GM21526 (cell line): ENCODE data around the gene NGEF.
"Not testable (repeated sequence)": the region's sequence is repeated elsewhere in the genome, so short reads cannot be mapped to it uniquely, and the experiment has no call there.

ENCODE experiments used
- ATAC-seq: cut with Tn5 transposase; IDR thresholded peaks from one replicate; pipeline ENCODE4 v1.9.1; 2021; ENCODE audit warnings: moderate library complexity; ENCODE audit not compliant: unreplicated experiment, low FRiP score

NGEF gene

GRCh38 chr2:232852081-232852480 is 161.0 kb downstream of the NGEF start:
- ATAC-seq: not testable (repeated sequence)

GRCh38 chr2:232850039-232850438 is 163.0 kb downstream of the NGEF start:
- ATAC-seq: no peak

GRCh38 chr2:232846055-232846454 is 167.0 kb downstream of the NGEF start:
- no peak for ATAC-seq

- no peak for ATAC-seq
Observed at GRCh38 chr2:232843834-232844233, 169.2 kb downstream of the NGEF start.

GRCh38 chr2:232842689-232843088 is 170.4 kb downstream of the NGEF start:
- ATAC-seq: no peak

GRCh38 chr2:232839411-232840079 is 173.5 kb downstream of the NGEF start:
- ATAC-seq: no peak

GRCh38 chr2:232838406-232838874 is 174.6 kb downstream of the NGEF start:
- no peak for ATAC-seq

- no peak for ATAC-seq
Observed at GRCh38 chr2:232836934-232837333, 176.1 kb downstream of the NGEF start.

- no peak for ATAC-seq
Observed at GRCh38 chr2:232835687-232836208, 177.3 kb downstream of the NGEF start.

- no peak for ATAC-seq
Observed at GRCh38 chr2:232833830-232834229, 179.2 kb downstream of the NGEF start.

- no peak for ATAC-seq
Observed at GRCh38 chr2:232831496-232831895, 181.6 kb downstream of the NGEF start.

GRCh38 chr2:232829988-232830387 is 183.1 kb downstream of the NGEF start:
- no peak for ATAC-seq
